Naive B cell (primary cell): ENCODE results near the gene TEX2. TPM values are rescaled to one million over a fixed set of nuclear protein-coding genes. Genes with fewer than 3 reads are reported as not detected.
A peak's percentile ranks its signal among the peaks of the same experiment; 100 is the strongest.

ENCODE experiments used
- ATAC-seq, 2 donors: fragments of 150-1000 bp; cut with Tn5 transposase; 2 replicates each; pipeline ENCODE4 v1.10.0; 2021; ENCODE audit warnings: low read depth in 2 of 2, mild to moderate bottlenecking in 2 of 2, moderate library complexity in 2 of 2
- DNase-seq: peaks from one replicate; pipeline ENCODE4 v3.0.0; 2022
- H3K27ac Mint-ChIP-seq, 6 donors: one replicate each; pipeline ENCODE4 v1.8.0; 2020 to 2022; ENCODE audit warnings: mild to moderate bottlenecking in 6 of 6, mixed read lengths in 6 of 6, moderate library complexity in 5 of 6, inconsistent platforms in 2 of 6
- H3K27me3 Mint-ChIP-seq, 3 donors: one replicate each; pipeline ENCODE4 v1.8.0; 2021 to 2022; ENCODE audit warnings: mixed read lengths in 3 of 3, mild to moderate bottlenecking in 1 of 3
- H3K36me3 Mint-ChIP-seq, 2 donors: one replicate each; pipeline ENCODE4 v1.8.0; 2020 to 2022; ENCODE audit warnings: mixed read lengths in 2 of 2, inconsistent platforms in 1 of 2, mild to moderate bottlenecking in 1 of 2
- H3K4me1 Mint-ChIP-seq, 3 donors: one replicate each; pipeline ENCODE4 v1.8.0; 2020 to 2022; ENCODE audit warnings: mixed read lengths in 3 of 3, inconsistent platforms in 1 of 3, mild to moderate bottlenecking in 1 of 3, moderate library complexity in 1 of 3
- H3K4me3 Mint-ChIP-seq, 8 donors: one replicate each; pipeline ENCODE4 v1.8.0; 2020 to 2022; ENCODE audit warnings: mild to moderate bottlenecking in 8 of 8, mixed read lengths in 8 of 8, moderate library complexity in 8 of 8, inconsistent platforms in 2 of 8
- H3K9me3 Mint-ChIP-seq, 7 donors: one replicate each; pipeline ENCODE4 v1.8.0; 2020 to 2022; ENCODE audit warnings: mixed read lengths in 7 of 7, mild to moderate bottlenecking in 5 of 7, inconsistent platforms in 2 of 7, moderate library complexity in 1 of 7
- polyA plus RNA-seq, 6 donors: library from polyadenylated mRNA; unstranded; fragments of 300-500 nt; fragmentation: Illumina TruSeq; gene quantifications; one replicate each; pipeline ENCODE4 v1.2.3, GENCODE V29; 2021; ENCODE audit warnings: low read depth in 6 of 6

The TEX2 gene
- polyA plus RNA-seq, 6 donors from 2014 or later: 1.1 to 5.2 (median 3.8) TPM

GRCh38 chr17:64281962-64282752, 19.1 kb upstream of the TEX2 start:
- ATAC-seq: peak; percentile 27 to 43
- Mint-ChIP-seq H3K9me3 (no peaks in the 10 kb centered on the region), H3K27me3 (peaks cover 0 to 6% (median 0%) of the 10 kb centered on the region in 3 donors), H3K4me3 (no peak overlapping the region), H3K27ac (no peak overlapping the region), H3K36me3 (no peaks in the 10 kb centered on the region), H3K4me1 (peaks cover 0 to 4% (median 2%) of the 10 kb centered on the region in 3 donors)
- peak; percentile 40 for DNase-seq

GRCh38 chr17:64278614-64279013, 15.6 kb upstream of the TEX2 start:
- H3K4me3 Mint-ChIP-seq: no peak overlapping the region
- peak overlapping the region in 1 of 6 donors; percentile 46 for H3K27ac Mint-ChIP-seq
- DNase-seq (no peak), ATAC-seq (no peak)
- H3K4me1 Mint-ChIP-seq: peaks cover 0 to 4% (median 2%) of the 10 kb centered on the region in 3 donors
- no peaks in the 10 kb centered on the region for H3K27me3 Mint-ChIP-seq
- H3K36me3 Mint-ChIP-seq: no peaks in the 10 kb centered on the region
- H3K9me3 Mint-ChIP-seq: no peaks in the 10 kb centered on the region

GRCh38 chr17:64277831-64278562, 14.9 kb upstream of the TEX2 start:
- H3K9me3 Mint-ChIP-seq: no peaks in the 10 kb centered on the region
- ATAC-seq (no peak), DNase-seq (no peak)
- peak overlapping the region in 2 of 6 donors; percentile 46 to 78 for H3K27ac Mint-ChIP-seq
- peaks cover 0 to 4% (median 2%) of the 10 kb centered on the region in 3 donors for H3K4me1 Mint-ChIP-seq
- H3K27me3 Mint-ChIP-seq: no peaks in the 10 kb centered on the region
- no peaks in the 10 kb centered on the region for H3K36me3 Mint-ChIP-seq
- H3K4me3 Mint-ChIP-seq: peak overlapping the region in 1 of 8 donors; percentile 49

- H3K9me3 Mint-ChIP-seq: peaks cover 0 to 2% (median 0%) of the 10 kb centered on the region in 7 donors
- DNase-seq: no peak
- H3K27ac Mint-ChIP-seq: no peak overlapping the region
- H3K4me3 Mint-ChIP-seq: no peak overlapping the region
- peaks cover 0 to 4% (median 2%) of the 10 kb centered on the region in 3 donors for H3K4me1 Mint-ChIP-seq
- no peaks in the 10 kb centered on the region for H3K36me3 Mint-ChIP-seq
- H3K27me3 Mint-ChIP-seq: no peaks in the 10 kb centered on the region
- ATAC-seq: no peak
Measured at GRCh38 chr17:64276961-64277505, 14.0 kb upstream of the TEX2 start.

- Mint-ChIP-seq H3K4me3 (no peak overlapping the region), H3K36me3 (no peaks in the 10 kb centered on the region), H3K4me1 (peaks cover 0 to 20% (median 4%) of the 10 kb centered on the region in 3 donors), H3K27me3 (no peaks in the 10 kb centered on the region), H3K9me3 (peaks cover 0 to 9% (median 0%) of the 10 kb centered on the region in 7 donors), H3K27ac (peak overlapping the region in 1 of 6 donors; percentile 54)
- no peak for ATAC-seq
- DNase-seq: no peak
Measured at GRCh38 chr17:64275016-64275415, 12.0 kb upstream of the TEX2 start.

GRCh38 chr17:64273006-64273405, 9.9 kb upstream of the TEX2 start:
- Mint-ChIP-seq H3K27ac (no peak overlapping the region), H3K4me1 (peaks cover 0 to 23% (median 0%) of the 10 kb centered on the region in 3 donors), H3K4me3 (peak overlapping the region in 1 of 8 donors; percentile 40), H3K36me3 (no peaks in the 10 kb centered on the region), H3K9me3 (peaks cover 0 to 9% (median 0%) of the 10 kb centered on the region in 7 donors), H3K27me3 (peaks cover 3 to 12% (median 4%) of the 10 kb centered on the region in 3 donors)
- no peak for DNase-seq
- no peak for ATAC-seq

- peak overlapping the region in 7 of 8 donors; percentile 13 to 78 (median 55) for H3K4me3 Mint-ChIP-seq
- H3K36me3 Mint-ChIP-seq: no peaks in the 10 kb centered on the region
- H3K9me3 Mint-ChIP-seq: peaks cover 0 to 9% (median 0%) of the 10 kb centered on the region in 7 donors
- peak overlapping the region in 3 of 6 donors; percentile 34 to 58 (median 47) for H3K27ac Mint-ChIP-seq
- peak; percentile 20 to 56 for ATAC-seq
- peaks cover 8 to 31% (median 17%) of the 10 kb centered on the region in 3 donors for H3K27me3 Mint-ChIP-seq
- H3K4me1 Mint-ChIP-seq: peaks cover 0 to 21% (median 4%) of the 10 kb centered on the region in 3 donors
- no peak for DNase-seq
Measured at GRCh38 chr17:64270885-64271284, 7.8 kb upstream of the TEX2 start.

GRCh38 chr17:64269687-64270649, 6.9 kb upstream of the TEX2 start:
- Mint-ChIP-seq H3K4me3 (peak overlapping the region in 4 of 8 donors; percentile 52 to 71 (median 54)), H3K9me3 (peaks cover 0 to 9% (median 0%) of the 10 kb centered on the region in 7 donors), H3K4me1 (peaks cover 0 to 21% (median 4%) of the 10 kb centered on the region in 3 donors)

GRCh38 chr17:64264891-64265290, 1.8 kb upstream of the TEX2 start:
- H3K4me1 Mint-ChIP-seq: peaks cover 19 to 29% (median 23%) of the 10 kb centered on the region in 3 donors
- DNase-seq (no peak), ATAC-seq (no peak)
- no peak overlapping the region for H3K27ac Mint-ChIP-seq
- H3K9me3 Mint-ChIP-seq: no peaks in the 10 kb centered on the region
- no peaks in the 10 kb centered on the region for H3K36me3 Mint-ChIP-seq
- peak overlapping the region in 4 of 8 donors; percentile 18 to 91 (median 51) for H3K4me3 Mint-ChIP-seq
- H3K27me3 Mint-ChIP-seq: peaks cover 8 to 31% (median 17%) of the 10 kb centered on the region in 3 donors

More at GRCh38 chr17:64269687-64270649, 6.9 kb upstream of the TEX2 start:
- Mint-ChIP-seq H3K36me3 (no peaks in the 10 kb centered on the region), H3K27ac (peak overlapping the region in 2 of 6 donors; percentile 21 to 69), H3K27me3 (peaks cover 8 to 31% (median 17%) of the 10 kb centered on the region in 3 donors)
- no peak for ATAC-seq
- no peak for DNase-seq

- Mint-ChIP-seq H3K4me1 (peaks cover 18 to 26% (median 23%) of the 10 kb centered on the region in 3 donors), H3K36me3 (no peaks in the 10 kb centered on the region), H3K4me3 (peak overlapping the region; percentile 91 to 97 (median 95)), H3K27me3 (peaks cover 3 to 12% (median 7%) of the 10 kb centered on the region in 3 donors), H3K27ac (peak overlapping the region; percentile 32 to 93 (median 82)), H3K9me3 (no peaks in the 10 kb centered on the region)
- ATAC-seq (peak; percentile 24 to 33), DNase-seq (peak; percentile 41)
Measured at GRCh38 chr17:64262198-64262999, 661 bp downstream of the TEX2 start.

- H3K4me3 Mint-ChIP-seq: peak overlapping the region; percentile 91 to 97 (median 95)
- H3K27ac Mint-ChIP-seq: peak overlapping the region in 5 of 6 donors; percentile 14 to 93 (median 82)
- DNase-seq: no peak
- peaks cover 0 to 4% (median 0%) of the 10 kb centered on the region in 3 donors for H3K27me3 Mint-ChIP-seq
- H3K36me3 Mint-ChIP-seq: no peaks in the 10 kb centered on the region
- H3K9me3 Mint-ChIP-seq: no peaks in the 10 kb centered on the region
- H3K4me1 Mint-ChIP-seq: peaks cover 15 to 26% (median 23%) of the 10 kb centered on the region in 3 donors
- no peak for ATAC-seq
Measured at GRCh38 chr17:64261417-64262145, 1.5 kb downstream of the TEX2 start.
